ENCODE results near the gene UBR1.
"Not testable (repeated sequence)": the region's sequence is repeated elsewhere in the genome, so short reads cannot be mapped to it uniquely, and the experiment has no call there.

UBR1 gene

GRCh38 chr15:43048935-43049334 lies 56.9 kb downstream of the UBR1 start:
- DNase-seq = no peak

- DNase-seq = no peak
Measured at GRCh38 chr15:43046484-43046883, 59.4 kb downstream of the UBR1 start.

GRCh38 chr15:43042885-43043284 lies 63.0 kb downstream of the UBR1 start:
- no peak for DNase-seq

GRCh38 chr15:43041085-43041484 lies 64.8 kb downstream of the UBR1 start:
- DNase-seq = not testable (repeated sequence)

GRCh38 chr15:43035240-43035639 lies 70.6 kb downstream of the UBR1 start:
- DNase-seq = not testable (repeated sequence)

GRCh38 chr15:43029476-43029875 lies 76.4 kb downstream of the UBR1 start:
- no peak for DNase-seq

GRCh38 chr15:43025150-43025549 lies 80.7 kb downstream of the UBR1 start:
- DNase-seq = no peak

- not testable (repeated sequence) for DNase-seq
Measured at GRCh38 chr15:43014671-43015070, 91.2 kb downstream of the UBR1 start.

- DNase-seq = no peak
Measured at GRCh38 chr15:43009206-43009605, 96.6 kb downstream of the UBR1 start.

GRCh38 chr15:43008150-43008549 lies 97.7 kb downstream of the UBR1 start:
- DNase-seq = no peak

GRCh38 chr15:43007551-43007950 lies 98.3 kb downstream of the UBR1 start:
- DNase-seq = no peak

- no peak for DNase-seq
Measured at GRCh38 chr15:43006991-43007390, 98.8 kb downstream of the UBR1 start.

- DNase-seq = not testable (repeated sequence)
Measured at GRCh38 chr15:43004886-43005595, 100.8 kb downstream of the UBR1 start.

- DNase-seq = no peak
Measured at GRCh38 chr15:42999201-42999779, 106.5 kb downstream of the UBR1 start.

GRCh38 chr15:42996871-42997270 lies 109.0 kb downstream of the UBR1 start:
- no peak for DNase-seq

GRCh38 chr15:42994546-42994945 lies 111.3 kb downstream of the UBR1 start:
- no peak for DNase-seq

- DNase-seq = no peak
Measured at GRCh38 chr15:42992626-42993025, 113.2 kb downstream of the UBR1 start.

- no peak for DNase-seq
Measured at GRCh38 chr15:42986693-42987342, 119.0 kb downstream of the UBR1 start.

GRCh38 chr15:42984493-42985034 lies 121.3 kb downstream of the UBR1 start:
- no peak for DNase-seq

GRCh38 chr15:42979113-42979512 lies 126.7 kb downstream of the UBR1 start:
- not testable (repeated sequence) for DNase-seq

- no peak for DNase-seq
Measured at GRCh38 chr15:42974202-42974862, 131.5 kb downstream of the UBR1 start.

GRCh38 chr15:42973114-42973513 lies 132.7 kb downstream of the UBR1 start:
- DNase-seq = no peak

GRCh38 chr15:42971830-42972229 lies 134.0 kb downstream of the UBR1 start:
- DNase-seq = no peak
